HepG2 (cell line): ENCODE measurements around the gene KIRREL3.

Experiments used
- ARID5B ChIP-seq: IDR thresholded peaks from 2 replicates; pipeline ENCODE4 v1.4.0; 2020; ENCODE audit warnings: mild to moderate bottlenecking, missing genetic modification reagents
- IKZF1 ChIP-seq: fragments of 450-650 bp; IDR thresholded peaks from 2 replicates; pipeline ENCODE4 v1.7.1; 2016
- NR3C1 ChIP-seq: sonication (generic); formaldehyde crosslinking; IDR thresholded peaks from 2 replicates; pipeline ENCODE4 v1.4.0; 2020; ENCODE audit warnings: missing genetic modification reagents
- ZNF12 ChIP-seq: sonication (generic); formaldehyde crosslinking; IDR thresholded peaks from 2 replicates; pipeline ENCODE4 v1.5.0; 2020; ENCODE audit warnings: missing genetic modification reagents
- TF ChIP-seq, protein P1 (sequence below): sonication (generic); formaldehyde crosslinking; IDR thresholded peaks from 2 replicates; pipeline ENCODE4 v1.5.0; 2020; ENCODE audit warnings: mild to moderate bottlenecking, missing genetic modification reagents, moderate library complexity
- TF ChIP-seq, protein P2 (sequence below): sonication (generic); formaldehyde crosslinking; IDR thresholded peaks from 2 replicates; pipeline ENCODE4 v1.4.0; 2020; ENCODE audit warnings: missing genetic modification reagents
- TF ChIP-seq, protein P3 (sequence below): sonication (generic); formaldehyde crosslinking; IDR thresholded peaks from 2 replicates; pipeline ENCODE4 v1.4.0; 2020; ENCODE audit warnings: missing genetic modification reagents, mild to moderate bottlenecking, borderline replicate concordance

DNA sequence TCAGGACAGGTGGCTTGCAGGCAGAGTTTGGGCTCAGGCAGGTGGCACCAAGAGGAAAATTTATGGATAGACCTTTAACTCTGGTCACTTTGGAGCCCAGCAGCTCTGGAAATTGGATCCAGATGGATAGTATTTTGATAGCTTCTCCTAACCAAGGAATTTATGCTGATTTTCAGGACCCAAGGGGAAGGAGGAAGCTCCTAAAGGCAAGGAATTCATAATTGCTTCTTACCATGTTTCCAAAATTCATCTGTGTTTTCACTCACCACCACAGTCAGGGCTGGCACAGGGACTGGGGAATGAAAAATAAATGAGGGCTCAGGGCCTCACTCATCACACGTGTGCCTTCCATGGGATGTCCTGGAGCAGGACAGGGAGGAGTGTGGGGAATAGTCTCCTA is 327.3 kb downstream of the KIRREL3 start:
- TF ChIP-seq ARID5B (CRISPR knock-in tag) (no peak), IKZF1 (no peak), ZNF12 (no peak), NR3C1 (CRISPR knock-in tag) (no peak)
- TF ChIP-seq, protein P1, sequence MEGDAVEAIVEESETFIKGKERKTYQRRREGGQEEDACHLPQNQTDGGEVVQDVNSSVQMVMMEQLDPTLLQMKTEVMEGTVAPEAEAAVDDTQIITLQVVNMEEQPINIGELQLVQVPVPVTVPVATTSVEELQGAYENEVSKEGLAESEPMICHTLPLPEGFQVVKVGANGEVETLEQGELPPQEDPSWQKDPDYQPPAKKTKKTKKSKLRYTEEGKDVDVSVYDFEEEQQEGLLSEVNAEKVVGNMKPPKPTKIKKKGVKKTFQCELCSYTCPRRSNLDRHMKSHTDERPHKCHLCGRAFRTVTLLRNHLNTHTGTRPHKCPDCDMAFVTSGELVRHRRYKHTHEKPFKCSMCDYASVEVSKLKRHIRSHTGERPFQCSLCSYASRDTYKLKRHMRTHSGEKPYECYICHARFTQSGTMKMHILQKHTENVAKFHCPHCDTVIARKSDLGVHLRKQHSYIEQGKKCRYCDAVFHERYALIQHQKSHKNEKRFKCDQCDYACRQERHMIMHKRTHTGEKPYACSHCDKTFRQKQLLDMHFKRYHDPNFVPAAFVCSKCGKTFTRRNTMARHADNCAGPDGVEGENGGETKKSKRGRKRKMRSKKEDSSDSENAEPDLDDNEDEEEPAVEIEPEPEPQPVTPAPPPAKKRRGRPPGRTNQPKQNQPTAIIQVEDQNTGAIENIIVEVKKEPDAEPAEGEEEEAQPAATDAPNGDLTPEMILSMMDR (CRISPR knock-in tag) = no peak
- TF ChIP-seq, protein P2, sequence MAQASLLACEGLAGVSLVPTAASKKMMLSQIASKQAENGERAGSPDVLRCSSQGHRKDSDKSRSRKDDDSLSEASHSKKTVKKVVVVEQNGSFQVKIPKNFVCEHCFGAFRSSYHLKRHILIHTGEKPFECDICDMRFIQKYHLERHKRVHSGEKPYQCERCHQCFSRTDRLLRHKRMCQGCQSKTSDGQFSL (CRISPR knock-in tag) = no peak
- TF ChIP-seq, protein P3, sequence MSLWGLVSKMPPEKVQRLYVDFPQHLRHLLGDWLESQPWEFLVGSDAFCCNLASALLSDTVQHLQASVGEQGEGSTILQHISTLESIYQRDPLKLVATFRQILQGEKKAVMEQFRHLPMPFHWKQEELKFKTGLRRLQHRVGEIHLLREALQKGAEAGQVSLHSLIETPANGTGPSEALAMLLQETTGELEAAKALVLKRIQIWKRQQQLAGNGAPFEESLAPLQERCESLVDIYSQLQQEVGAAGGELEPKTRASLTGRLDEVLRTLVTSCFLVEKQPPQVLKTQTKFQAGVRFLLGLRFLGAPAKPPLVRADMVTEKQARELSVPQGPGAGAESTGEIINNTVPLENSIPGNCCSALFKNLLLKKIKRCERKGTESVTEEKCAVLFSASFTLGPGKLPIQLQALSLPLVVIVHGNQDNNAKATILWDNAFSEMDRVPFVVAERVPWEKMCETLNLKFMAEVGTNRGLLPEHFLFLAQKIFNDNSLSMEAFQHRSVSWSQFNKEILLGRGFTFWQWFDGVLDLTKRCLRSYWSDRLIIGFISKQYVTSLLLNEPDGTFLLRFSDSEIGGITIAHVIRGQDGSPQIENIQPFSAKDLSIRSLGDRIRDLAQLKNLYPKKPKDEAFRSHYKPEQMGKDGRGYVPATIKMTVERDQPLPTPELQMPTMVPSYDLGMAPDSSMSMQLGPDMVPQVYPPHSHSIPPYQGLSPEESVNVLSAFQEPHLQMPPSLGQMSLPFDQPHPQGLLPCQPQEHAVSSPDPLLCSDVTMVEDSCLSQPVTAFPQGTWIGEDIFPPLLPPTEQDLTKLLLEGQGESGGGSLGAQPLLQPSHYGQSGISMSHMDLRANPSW (CRISPR knock-in tag) = no peak
